Measurements from ENCODE around the gene RUVBL1.

Gene RUVBL1

GRCh38 chr3:128070898-128071591, 52.6 kb downstream of the RUVBL1 start:
- no peak for TF ChIP-seq CTCF (IDR thresholded peaks at IDR 0.05)

DNA sequence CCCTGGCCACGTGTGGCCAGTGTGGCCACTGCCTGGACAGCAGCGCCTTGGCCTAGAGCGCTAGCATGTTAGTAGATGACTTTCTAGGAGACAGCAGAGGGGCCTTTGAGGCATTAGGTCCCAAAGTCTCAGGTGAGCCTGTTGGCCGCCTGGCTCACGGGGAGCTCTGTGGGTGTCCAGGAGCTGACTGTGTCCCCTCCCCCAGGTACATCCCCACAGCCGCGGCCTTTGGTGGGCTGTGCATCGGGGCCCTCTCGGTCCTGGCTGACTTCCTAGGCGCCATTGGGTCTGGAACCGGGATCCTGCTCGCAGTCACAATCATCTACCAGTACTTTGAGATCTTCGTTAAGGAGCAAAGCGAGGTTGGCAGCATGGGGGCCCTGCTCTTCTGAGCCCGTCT, 54.3 kb downstream of the RUVBL1 start:
- TF ChIP-seq CTCF (IDR thresholded peaks at IDR 0.05), result no peak

- peak; percentile 74 for TF ChIP-seq CTCF (IDR thresholded peaks at IDR 0.05)
These were observed 55.4 kb downstream of the RUVBL1 start for GRCh38 chr3:128068156-128068620.

DNA sequence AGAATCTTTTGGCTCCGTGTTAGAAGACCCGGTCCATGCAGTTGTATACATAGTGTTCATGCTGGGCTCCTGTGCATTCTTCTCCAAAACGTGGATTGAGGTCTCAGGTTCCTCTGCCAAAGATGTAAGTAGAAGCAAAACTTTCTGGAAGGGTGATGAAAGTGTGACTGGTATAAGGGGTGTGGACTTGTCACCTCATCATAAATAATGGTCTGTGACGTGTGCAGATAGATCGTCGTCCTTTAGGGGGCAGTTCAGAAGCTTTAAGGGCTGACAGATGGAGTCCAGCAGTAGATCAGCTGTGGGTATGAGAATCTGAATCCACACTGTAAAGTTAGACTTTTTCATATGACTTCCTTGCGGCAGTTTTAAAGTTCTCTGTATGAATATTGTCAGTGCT, 56.1 kb downstream of the RUVBL1 start:
- TF ChIP-seq CTCF (IDR thresholded peaks at IDR 0.05), result no peak

- TF ChIP-seq CTCF (IDR thresholded peaks at IDR 0.05), result no peak
These were observed 56.9 kb downstream of the RUVBL1 start for GRCh38 chr3:128066676-128067075.

GRCh38 chr3:128066114-128066513, 57.5 kb downstream of the RUVBL1 start:
- no peak for TF ChIP-seq CTCF (IDR thresholded peaks at IDR 0.05)

DNA sequence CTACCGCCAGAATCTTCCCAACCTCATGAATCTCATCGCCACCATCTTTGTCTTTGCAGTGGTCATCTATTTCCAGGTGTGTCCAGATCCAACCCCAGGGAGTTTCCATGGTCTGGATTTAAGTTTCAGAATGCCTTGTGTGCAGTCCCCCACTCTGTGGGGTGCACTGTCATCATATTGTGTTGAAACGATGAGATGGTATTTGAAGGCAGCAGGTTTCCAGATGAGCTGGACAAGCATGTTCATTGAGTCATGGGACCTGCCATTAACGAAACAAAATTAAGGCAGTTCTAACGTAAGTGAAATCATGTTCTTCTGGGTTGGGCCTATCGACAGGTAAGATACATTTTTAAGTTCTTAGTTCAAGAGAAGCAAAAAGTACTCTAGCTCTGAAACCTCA, 58.6 kb downstream of the RUVBL1 start:
- TF ChIP-seq CTCF (IDR thresholded peaks at IDR 0.05), result no peak

DNA sequence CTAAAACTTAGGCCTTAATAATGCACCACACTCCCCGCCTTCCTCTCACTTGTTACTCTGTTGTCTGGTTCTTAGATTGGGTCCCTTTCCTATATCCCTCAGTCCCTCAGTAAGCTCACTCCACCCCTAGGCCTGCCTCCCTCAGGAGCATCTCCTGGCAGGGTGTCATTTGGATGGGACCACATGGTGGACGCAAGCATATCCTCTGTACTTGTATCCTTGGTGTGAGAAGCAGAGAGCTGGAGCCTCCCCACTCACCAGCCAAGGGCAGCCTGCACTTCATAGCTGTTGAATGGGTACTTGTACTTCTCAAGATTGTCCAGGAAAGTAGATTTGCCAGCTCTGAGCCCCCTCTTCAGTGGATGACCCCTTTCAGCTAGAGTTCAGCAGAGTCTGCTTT, 59.7 kb downstream of the RUVBL1 start:
- TF ChIP-seq CTCF (IDR thresholded peaks at IDR 0.05), result no peak
